SK-N-SH (cell line): Measurements from ENCODE around the gene CRISPLD2. TPM values are rescaled to one million over a fixed set of nuclear protein-coding genes. Genes with fewer than 3 reads are reported as not detected.

ENCODE experiments used
- CTCF ChIA-PET: fragments of 300-600, 350-600 bp; formaldehyde crosslinking; extraction: SDS; loops from one replicate; lab custom pipeline; 2021; lab: Yijun Ruan, JAX
- POLR2A ChIA-PET: fragments of 350-600 bp; sonication (Branson Sonifier 250); formaldehyde crosslinking; extraction: SDS; loops from one replicate; lab custom pipeline; 2020; ENCODE audit warnings: antibody characterized with exemption, inconsistent platforms; lab: Yijun Ruan, JAX
- DNase-seq: peaks from one replicate; pipeline ENCODE4 v3.0.0; 2012
- H2AFZ ChIP-seq: fragments of 200-600 bp; sonication (generic); 2 replicates; pipeline ENCODE4 v1.8.1; 2016; ENCODE audit warnings: antibody characterized with exemption, mild to moderate bottlenecking, low read depth
- H3F3A ChIP-seq: fragments of 200-600 bp; sonication (generic); replicated peaks from 2 replicates; pipeline ENCODE3; 2016; ENCODE audit warnings: antibody characterized with exemption, mild to moderate bottlenecking; ENCODE audit not compliant: insufficient read depth
- H3K27ac ChIP-seq, 2 experiments: fragments of 200-500 bp in 1 of 2; fragments of 200-600 bp in 1 of 2; sonication (Bioruptor generic) in 1 of 2; sonication (generic), shearing (Covaris generic) in 1 of 2; 2 replicates each; pipeline versions ENCODE4 v1.5.1 to v1.6.1; 2014 to 2016; ENCODE audit warnings: low read depth in 2 of 2, inconsistent platforms in 1 of 2, low read length in 1 of 2, mild to moderate bottlenecking in 1 of 2, mixed read lengths in 1 of 2
- H3K27me3 ChIP-seq: fragments of 200-600 bp; sonication (generic), shearing (Covaris generic); 2 replicates; pipeline ENCODE4 v1.6.1; 2016; ENCODE audit warnings: mixed run types; ENCODE audit not compliant: insufficient read depth
- H3K36me3 ChIP-seq, 2 experiments: fragments of 200-500 bp in 1 of 2; fragments of 200-600 bp in 1 of 2; sonication (Bioruptor generic) in 1 of 2; sonication (generic) in 1 of 2; replicated peaks in 1 of 2; 2 replicates each; pipeline versions ENCODE3 to v1.5.1; 2014 to 2016; ENCODE audit warnings: low read length in 1 of 2, mild to moderate bottlenecking in 1 of 2; ENCODE audit not compliant: insufficient read depth in 2 of 2, control insufficient read depth in 1 of 2
- H3K4me1 ChIP-seq, 2 experiments: fragments of 200-500 bp in 1 of 2; fragments of 200-600 bp in 1 of 2; sonication (Bioruptor generic) in 1 of 2; sonication (generic), shearing (Covaris generic) in 1 of 2; 2 replicates each; pipeline versions ENCODE4 v1.5.1 to v1.6.1; 2014 to 2016; ENCODE audit warnings: low read depth in 1 of 2, low read length in 1 of 2, mixed run types in 1 of 2; ENCODE audit not compliant: insufficient read depth in 2 of 2, control insufficient read depth in 1 of 2
- H3K4me2 ChIP-seq: fragments of 200-600 bp; sonication (generic), shearing (Covaris generic); 2 replicates; pipeline ENCODE4 v1.6.1; 2017; ENCODE audit warnings: mixed run types
- H3K4me3 ChIP-seq, 2 experiments: fragments of 200-500 bp in 1 of 2; fragments of 200-600 bp in 1 of 2; sonication (Bioruptor generic) in 1 of 2; sonication (generic), shearing (Covaris generic) in 1 of 2; 2 replicates each; pipeline versions ENCODE4 v1.5.1 to v1.8.1; 2014 to 2016; ENCODE audit warnings: low read depth in 2 of 2, inconsistent platforms in 1 of 2, low read length in 1 of 2, mild to moderate bottlenecking in 1 of 2, mixed read lengths in 1 of 2, moderate library complexity in 1 of 2
- H3K79me2 ChIP-seq: fragments of 200-600 bp; sonication (generic); 2 replicates; pipeline ENCODE4 v1.8.1; 2017; ENCODE audit warnings: mild to moderate bottlenecking; ENCODE audit not compliant: insufficient read depth
- H3K9ac ChIP-seq: fragments of 200-600 bp; sonication (generic); 2 replicates; pipeline ENCODE4 v1.6.1; 2017; ENCODE audit warnings: mixed run types
- H3K9me2 ChIP-seq: fragments of 200-600 bp; sonication (generic); 2 replicates; pipeline ENCODE4 v1.6.1; 2017; ENCODE audit warnings: mixed run types
- H3K9me3 ChIP-seq: fragments of 200-600 bp; sonication (generic); 2 replicates; pipeline ENCODE4 v1.6.1; 2017; ENCODE audit warnings: mixed run types, mild to moderate bottlenecking, moderate library complexity
- H4K20me1 ChIP-seq: fragments of 200-600 bp; sonication (generic); 2 replicates; pipeline ENCODE4 v1.6.1; 2017; ENCODE audit warnings: mild to moderate bottlenecking, mixed run types; ENCODE audit not compliant: insufficient read depth
- ELF1 ChIP-seq: IDR thresholded peaks from 2 replicates; pipeline ENCODE4 v1.4.0; 2012
- EP300 ChIP-seq, 2 experiments: IDR thresholded peaks; 2 replicates each; pipeline versions ENCODE4 v1.4.0 to v1.6.1; 2012; ENCODE audit warnings: borderline replicate concordance in 1 of 2, low read depth in 1 of 2, low read length in 1 of 2
- GATA2 ChIP-seq: sonication (generic); formaldehyde crosslinking; IDR thresholded peaks from 2 replicates; pipeline ENCODE4 v1.5.0; 2020; ENCODE audit warnings: mild to moderate bottlenecking, missing genetic modification reagents
- JUND ChIP-seq: IDR thresholded peaks from 2 replicates; pipeline ENCODE4 v1.4.0; 2012
- NRF1 ChIP-seq: IDR thresholded peaks from 2 replicates; pipeline ENCODE4 v1.6.1; 2012; ENCODE audit warnings: low read depth, mild to moderate bottlenecking, low read length
- PBX3 ChIP-seq: IDR thresholded peaks from 2 replicates; pipeline ENCODE4; 2012
- POLR2AphosphoS5 ChIP-seq: IDR thresholded peaks from 2 replicates; pipeline ENCODE4 v1.6.1; 2012; ENCODE audit warnings: low read depth, low read length
- RAD21 ChIP-seq: IDR thresholded peaks from 2 replicates; pipeline ENCODE4 v1.6.1; 2012; ENCODE audit warnings: mild to moderate bottlenecking, low read length
- RCOR1 ChIP-seq: fragments of 150-350 bp; IDR thresholded peaks from 2 replicates; pipeline ENCODE4 v1.6.1; 2017; ENCODE audit warnings: antibody characterized with exemption, low read length
- SMC3 ChIP-seq: IDR thresholded peaks from 2 replicates; pipeline ENCODE4 v1.6.1; 2012; ENCODE audit warnings: low read depth, low read length, improper control_type of control experiment
- USF2 ChIP-seq: fragments of 150-350 bp; IDR thresholded peaks from 2 replicates; pipeline ENCODE4 v1.6.1; 2017; ENCODE audit warnings: antibody characterized with exemption, low read length, low read depth, borderline replicate concordance
- YY1 ChIP-seq: IDR thresholded peaks from 2 replicates; pipeline ENCODE4 v1.4.0; 2012; ENCODE audit warnings: low read depth, mild to moderate bottlenecking
- WGBS: methylation state at CpG from one replicate; pipeline ENCODE4 v1.1.6; 2017; ENCODE audit warnings: low lambda C conversion rate; 5-methylcytosine and 5-hydroxymethylcytosine counted together
- polyA plus RNA-seq, 3 experiments: library from polyadenylated mRNA; depleted of rRNA; stranded (reverse); fragments of >200 nt; gene quantifications; 2 replicates each; pipeline ENCODE4 v1.2.3, GENCODE V29; 2012

The CRISPLD2 gene
- polyA plus RNA-seq, 1 of the 3 experiments (the other 2 are of a cell fraction): 6.3 TPM

- peaks cover 8 to 32% of the 10 kb centered on the region in 2 experiments; a peak in 3 of 4 replicates for H3K4me1 ChIP-seq
- no peak overlapping the region for H3K9ac ChIP-seq
- 90% methylated on average over 6 of the region's 6 CpGs for WGBS
- H3K27me3 ChIP-seq: no peaks in the 10 kb centered on the region
- H2AFZ ChIP-seq: no peak overlapping the region
- POLR2A ChIA-PET: no interaction called here
- DNase-seq: no peak
- no peaks in the 10 kb centered on the region for H3K9me3 ChIP-seq
- no peak overlapping the region for H3K4me2 ChIP-seq
- no peak overlapping the region for H3K4me3 ChIP-seq
- H3K36me3 ChIP-seq: no peaks in the 10 kb centered on the region
- H4K20me1 ChIP-seq: no peaks in the 10 kb centered on the region
- H3F3A ChIP-seq: peaks cover 14% of the 10 kb centered on the region
- H3K79me2 ChIP-seq: no peaks in the 10 kb centered on the region
- no peak for TF ChIP-seq YY1
- no peak for TF ChIP-seq RCOR1
- TF ChIP-seq USF2: no peak
- no peak for TF ChIP-seq JUND
- TF ChIP-seq POLR2AphosphoS5: no peak
- no peak for TF ChIP-seq EP300 (IDR thresholded peaks at IDR 0.05; ENCODE audit: borderline replicate concordance in 1 of 2, low read depth in 1 of 2, low read length in 1 of 2)
- TF ChIP-seq ELF1: no peak
- TF ChIP-seq SMC3: no peak
- no peak for TF ChIP-seq GATA2 (CRISPR knock-in tag)
- CTCF ChIA-PET: interaction anchor here (1.1 kb wide), 1 partner anchor 11 kb away, joined by 3 read pairs; no protein-coding TSS in a partner anchor
- H3K27ac ChIP-seq: no peak overlapping the region
- H3K9me2 ChIP-seq: no peaks in the 10 kb centered on the region
Observed at GRCh38 chr16:84822990-84823389, 3.2 kb downstream of the CRISPLD2 start.

DNA sequence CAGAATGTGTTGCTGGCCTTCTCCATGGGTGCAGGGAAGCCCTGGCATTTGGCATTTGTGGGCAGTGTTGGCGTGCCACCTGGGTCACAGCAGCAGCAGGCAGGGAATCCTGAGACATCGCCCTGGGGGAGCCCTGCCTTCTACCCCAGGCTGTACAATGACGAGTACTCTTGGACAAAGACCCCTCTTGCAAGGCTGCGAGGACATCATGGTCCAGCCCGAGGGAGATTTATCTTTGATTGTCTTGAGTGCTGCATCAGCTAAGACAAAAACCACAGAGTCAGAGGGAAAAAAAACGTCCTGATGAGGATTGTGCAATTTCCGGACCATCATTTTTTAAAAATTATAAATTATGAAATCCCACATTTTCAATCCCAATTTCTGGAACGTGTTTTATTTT, 3.7 kb downstream of the CRISPLD2 start:
- H3K4me3 ChIP-seq: no peak overlapping the region
- POLR2A ChIA-PET: interaction anchor here (0.8 kb wide), 1 partner anchor 205 kb away, joined by 3 read pairs; no protein-coding TSS in a partner anchor

More for the DNA sequence above, 3.7 kb downstream of the CRISPLD2 start:
- Histone ChIP-seq H3K36me3 (no peaks in the 10 kb centered on the region), H3K9ac (no peak overlapping the region), H2AFZ (no peak overlapping the region), H3K27ac (no peak overlapping the region), H3F3A (peaks cover 14% of the 10 kb centered on the region), H3K9me2 (no peaks in the 10 kb centered on the region), H3K4me1 (peaks cover 8 to 32% of the 10 kb centered on the region in 2 experiments; a peak in 3 of 4 replicates), H3K27me3 (no peaks in the 10 kb centered on the region), H3K9me3 (no peaks in the 10 kb centered on the region), H4K20me1 (no peaks in the 10 kb centered on the region), H3K79me2 (no peaks in the 10 kb centered on the region), H3K4me2 (no peak overlapping the region)
- no peak for TF ChIP-seq RAD21
- no peak for TF ChIP-seq PBX3
- TF ChIP-seq NRF1: no peak
- CTCF ChIA-PET: interaction anchor here (1.0 to 1.1 kb wide), 2 partner anchors 11 to 130 kb away, joined by 3 read pairs; no protein-coding TSS in a partner anchor
- no peak for DNase-seq
- WGBS: 76% methylated on average over 8 of the region's 8 CpGs
